ENCODE data around the gene AP2B1.

Gene AP2B1

GRCh38 chr17:35731917-35732805 lies 145.0 kb downstream of the AP2B1 start:
- no peak for DNase-seq

- DNase-seq, result no peak
Observed at GRCh38 chr17:35732806-35733136, 145.6 kb downstream of the AP2B1 start.

- DNase-seq, result no peak
Observed at GRCh38 chr17:35733366-35733765, 146.2 kb downstream of the AP2B1 start.

GRCh38 chr17:35734396-35734795 lies 147.3 kb downstream of the AP2B1 start:
- no peak for DNase-seq

GRCh38 chr17:35735036-35735805 lies 148.1 kb downstream of the AP2B1 start:
- no peak for DNase-seq

GRCh38 chr17:35736236-35736635 lies 149.1 kb downstream of the AP2B1 start:
- DNase-seq, result no peak

GRCh38 chr17:35738519-35739133 lies 151.5 kb downstream of the AP2B1 start:
- no peak for DNase-seq

GRCh38 chr17:35740216-35740615 lies 153.1 kb downstream of the AP2B1 start:
- DNase-seq, result no peak

GRCh38 chr17:35740997-35741931 lies 154.1 kb downstream of the AP2B1 start:
- DNase-seq, result no peak

- DNase-seq, result no peak
Observed at GRCh38 chr17:35742496-35742895, 155.4 kb downstream of the AP2B1 start.

- no peak for DNase-seq
Observed at GRCh38 chr17:35742896-35743477, 155.9 kb downstream of the AP2B1 start.

GRCh38 chr17:35743626-35744328 lies 156.7 kb downstream of the AP2B1 start:
- no peak for DNase-seq

- no peak for DNase-seq
Observed at GRCh38 chr17:35744830-35745229, 157.7 kb downstream of the AP2B1 start.

- no peak for DNase-seq
Observed at GRCh38 chr17:35745246-35745645, 158.1 kb downstream of the AP2B1 start.

GRCh38 chr17:35745749-35746320 lies 158.7 kb downstream of the AP2B1 start:
- no peak for DNase-seq

GRCh38 chr17:35747540-35748017 lies 160.5 kb downstream of the AP2B1 start:
- peak; percentile 43 for DNase-seq

- no peak for DNase-seq
Observed at GRCh38 chr17:35748341-35748841, 161.3 kb downstream of the AP2B1 start.

- DNase-seq, result no peak
Observed at GRCh38 chr17:35748979-35749378, 161.9 kb downstream of the AP2B1 start.

GRCh38 chr17:35749560-35750412 lies 162.7 kb downstream of the AP2B1 start:
- DNase-seq, result no peak

Data from NK-92 treated with Interleukin-12 subunit alpha and Interleukin-12 subunit beta, amount 100 ng/mL, for 24 hours (cell line).